Panc1 (cell line): Measurements from ENCODE around the gene POU2F2.

Source experiments
- CTCF ChIP-seq: fragments of 450-650 bp; IDR thresholded peaks from 2 replicates; pipeline ENCODE4 v1.5.1; 2017; ENCODE audit warnings: mild to moderate bottlenecking
- SIN3A ChIP-seq: IDR thresholded peaks from 2 replicates; pipeline ENCODE4 v1.6.1; 2012; ENCODE audit warnings: low read depth, mild to moderate bottlenecking, low read length, moderate library complexity, borderline replicate concordance; ENCODE audit not compliant: insufficient read depth

DNA sequence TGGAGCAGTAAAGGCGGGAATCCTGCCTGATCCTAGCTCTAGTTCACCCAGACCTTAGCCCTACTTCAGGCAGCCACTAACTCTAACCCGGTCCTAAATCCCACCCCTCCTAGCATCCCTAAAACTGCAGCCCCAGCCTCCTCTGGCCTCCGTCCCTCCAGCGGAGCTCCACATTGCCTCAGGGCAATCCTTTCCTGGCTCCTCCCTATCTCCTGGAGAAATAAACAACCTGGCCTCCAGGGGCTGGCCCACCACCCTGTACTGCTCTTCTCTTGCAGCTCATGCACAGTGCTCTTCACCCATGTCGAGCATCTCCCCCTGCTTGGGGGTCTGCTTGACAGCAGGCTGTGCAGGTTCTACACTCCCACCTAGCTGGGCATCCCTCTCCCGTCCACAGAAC, 6.7 kb downstream of the POU2F2 start:
- TF ChIP-seq CTCF (no peak), SIN3A (no peak)
